Loucy (cell line): ENCODE measurements around the gene ZSWIM4.
"Not testable (repeated sequence)": the region's sequence is repeated elsewhere in the genome, so short reads cannot be mapped to it uniquely, and the experiment has no call there.

Source experiments
- H2AFZ ChIP-seq: fragments of 200-600 bp; sonication (generic); 2 replicates; pipeline ENCODE4 v1.6.0; 2016; ENCODE audit warnings: antibody characterized with exemption, mild to moderate bottlenecking, low read length, moderate library complexity
- H3F3A ChIP-seq: fragments of 200-600 bp; 2 replicates; pipeline ENCODE4 v1.6.0; 2016; ENCODE audit warnings: antibody characterized with exemption, low read depth, mild to moderate bottlenecking
- H3K27me3 ChIP-seq: fragments of 200-600 bp; sonication (generic); 2 replicates; pipeline ENCODE4 v1.6.1; 2014; ENCODE audit warnings: low read length, mild to moderate bottlenecking; ENCODE audit not compliant: insufficient read depth, poor library complexity, severe bottlenecking
- H3K36me3 ChIP-seq: fragments of 200-600 bp; sonication (generic); 2 replicates; pipeline ENCODE4 v1.6.1; 2016; ENCODE audit warnings: low read length; ENCODE audit not compliant: insufficient read depth
- H3K4me1 ChIP-seq: fragments of 200-600 bp; sonication (generic); 2 replicates; pipeline ENCODE4 v1.5.1; 2014; ENCODE audit warnings: low read length, mild to moderate bottlenecking; ENCODE audit not compliant: insufficient read depth, poor library complexity, severe bottlenecking
- H3K4me2 ChIP-seq: fragments of 200-600 bp; sonication (generic); 2 replicates; pipeline ENCODE4 v1.6.0; 2014; ENCODE audit warnings: antibody characterized with exemption, low read length, low read depth, mild to moderate bottlenecking; ENCODE audit not compliant: poor library complexity, severe bottlenecking
- H3K4me3 ChIP-seq: fragments of 200-600 bp; sonication (generic); 2 replicates; pipeline ENCODE4 v1.5.1; 2014; ENCODE audit warnings: low read length, mild to moderate bottlenecking, mixed read lengths; ENCODE audit not compliant: poor library complexity, severe bottlenecking
- H3K79me2 ChIP-seq: fragments of 200-600 bp; sonication (generic); 2 replicates; pipeline ENCODE4 v1.6.1; 2014; ENCODE audit warnings: low read length; ENCODE audit not compliant: insufficient read depth
- H3K9ac ChIP-seq: fragments of 200-600 bp; sonication (generic); 2 replicates; pipeline ENCODE4 v1.6.0; 2014; ENCODE audit warnings: mild to moderate bottlenecking, low read depth, low read length, moderate library complexity; ENCODE audit not compliant: poor library complexity, severe bottlenecking
- H3K9me2 ChIP-seq: fragments of 200-600 bp; sonication (generic); replicated peaks from 2 replicates; pipeline ENCODE4 v1.6.1; 2016; ENCODE audit warnings: low read depth, low read length, mixed read lengths
- H3K9me3 ChIP-seq: fragments of 200-600 bp; sonication (generic); 2 replicates; pipeline ENCODE4 v1.6.1; 2014; ENCODE audit warnings: mild to moderate bottlenecking, antibody characterized with exemption, low read length, low read depth; ENCODE audit not compliant: insufficient read depth
- H4K20me1 ChIP-seq: fragments of 200-600 bp; sonication (generic); 2 replicates; pipeline ENCODE4 v1.6.0; 2014; ENCODE audit warnings: antibody characterized with exemption, low read length, mild to moderate bottlenecking; ENCODE audit not compliant: insufficient read depth, poor library complexity, severe bottlenecking
- CTCF ChIP-seq: fragments of 200-600 bp; sonication (generic); conservative IDR thresholded peaks from 2 replicates; pipeline ENCODE4 v1.5.1; 2014; ENCODE audit warnings: mild to moderate bottlenecking, antibody characterized with exemption, low read length
- EZH2phosphoT487 ChIP-seq: fragments of 200-600 bp; IDR thresholded peaks from 2 replicates; pipeline ENCODE4 v1.6.1; 2018; ENCODE audit warnings: antibody characterized with exemption, mild to moderate bottlenecking, moderate library complexity, borderline replicate concordance

The ZSWIM4 gene

GRCh38 chr19:13751436-13751835, 43.8 kb upstream of the ZSWIM4 start:
- no peaks in the 10 kb centered on the region for H3K9me2 ChIP-seq
- H3K4me3 ChIP-seq = no peak overlapping the region
- no peaks in the 10 kb centered on the region for H3K27me3 ChIP-seq
- peaks cover 18% of the 10 kb centered on the region; the same call in 1 of the 2 replicates for H3K36me3 ChIP-seq
- TF ChIP-seq CTCF (no peak), EZH2phosphoT487 (no peak)
- H2AFZ ChIP-seq = no peak overlapping the region
- no peak overlapping the region for H3K4me2 ChIP-seq
- H3K79me2 ChIP-seq = peaks cover 29% of the 10 kb centered on the region
- H3K4me1 ChIP-seq = peaks cover 11% of the 10 kb centered on the region
- no peaks in the 10 kb centered on the region for H3K9me3 ChIP-seq
- no peak overlapping the region for H3K9ac ChIP-seq
- no peaks in the 10 kb centered on the region for H3F3A ChIP-seq
- no peaks in the 10 kb centered on the region for H4K20me1 ChIP-seq

- H2AFZ ChIP-seq, H3K9me3 ChIP-seq, H3F3A ChIP-seq, H3K4me3 ChIP-seq, H3K9me2 ChIP-seq, H3K4me2 ChIP-seq, H3K27me3 ChIP-seq, H4K20me1 ChIP-seq, H3K4me1 ChIP-seq, H3K9ac ChIP-seq: not testable (repeated sequence)
- Histone ChIP-seq H3K79me2 (peaks cover 21% of the 10 kb centered on the region), H3K36me3 (peaks cover 36% of the 10 kb centered on the region; the same call in 1 of the 2 replicates)
Measured at GRCh38 chr19:13753622-13754021, 41.6 kb upstream of the ZSWIM4 start.

GRCh38 chr19:13756210-13756609, 39.0 kb upstream of the ZSWIM4 start:
- H2AFZ ChIP-seq = no peak overlapping the region
- H3K36me3 ChIP-seq = peaks cover 51% of the 10 kb centered on the region; the same call in 1 of the 2 replicates
- H3K79me2 ChIP-seq = no peaks in the 10 kb centered on the region
- no peak overlapping the region for H3K9ac ChIP-seq
- no peaks in the 10 kb centered on the region for H3K9me3 ChIP-seq
- no peaks in the 10 kb centered on the region for H3F3A ChIP-seq
- H4K20me1 ChIP-seq = no peaks in the 10 kb centered on the region
- H3K27me3 ChIP-seq = no peaks in the 10 kb centered on the region
- no peaks in the 10 kb centered on the region for H3K9me2 ChIP-seq
- no peak overlapping the region for H3K4me3 ChIP-seq
- no peaks in the 10 kb centered on the region for H3K4me1 ChIP-seq
- no peak for TF ChIP-seq EZH2phosphoT487
- TF ChIP-seq CTCF = no peak
- no peak overlapping the region for H3K4me2 ChIP-seq
